Measurements from ENCODE around the gene BDH2.

Gene BDH2

DNA sequence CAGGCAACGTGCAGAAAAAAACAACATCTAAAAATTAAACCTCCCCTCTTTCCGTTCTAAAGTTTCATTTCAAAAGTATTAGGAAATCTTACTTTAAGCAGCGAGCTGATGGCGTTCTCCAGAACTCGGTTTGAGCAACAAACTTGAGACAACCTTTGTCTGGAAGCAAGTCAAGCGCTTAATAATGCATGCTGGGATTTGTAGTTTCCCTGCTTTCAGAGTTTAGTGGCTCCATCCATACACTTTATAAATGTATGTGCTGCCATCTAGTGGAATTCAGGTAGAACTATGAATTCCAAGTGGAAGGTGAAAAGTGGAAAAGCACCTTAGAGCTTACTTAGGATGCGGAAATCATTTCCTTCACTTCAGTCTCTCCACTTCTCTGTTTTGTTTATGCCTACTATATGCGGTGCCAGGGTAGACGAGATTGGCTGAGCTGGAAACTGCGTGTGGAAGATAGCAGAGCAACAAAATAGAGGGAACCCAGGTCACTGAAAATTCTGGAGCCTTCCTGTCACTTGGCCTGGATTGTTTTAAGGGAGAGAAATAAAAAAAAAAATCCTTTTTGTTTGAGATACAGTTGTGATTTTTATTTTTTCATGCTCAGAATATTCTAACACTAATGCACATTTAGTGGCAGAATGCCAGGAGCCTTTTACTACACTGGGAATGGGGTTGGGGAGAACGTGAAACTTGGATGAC lies at the start of gene BDH2:
Gene BDH2, minus strand, starts transcription at position 144 of the 702 bp plus-strand sequence. CDS start 3,580 bp downstream, outside the sequence.
- TF ChIP-seq, protein P1, sequence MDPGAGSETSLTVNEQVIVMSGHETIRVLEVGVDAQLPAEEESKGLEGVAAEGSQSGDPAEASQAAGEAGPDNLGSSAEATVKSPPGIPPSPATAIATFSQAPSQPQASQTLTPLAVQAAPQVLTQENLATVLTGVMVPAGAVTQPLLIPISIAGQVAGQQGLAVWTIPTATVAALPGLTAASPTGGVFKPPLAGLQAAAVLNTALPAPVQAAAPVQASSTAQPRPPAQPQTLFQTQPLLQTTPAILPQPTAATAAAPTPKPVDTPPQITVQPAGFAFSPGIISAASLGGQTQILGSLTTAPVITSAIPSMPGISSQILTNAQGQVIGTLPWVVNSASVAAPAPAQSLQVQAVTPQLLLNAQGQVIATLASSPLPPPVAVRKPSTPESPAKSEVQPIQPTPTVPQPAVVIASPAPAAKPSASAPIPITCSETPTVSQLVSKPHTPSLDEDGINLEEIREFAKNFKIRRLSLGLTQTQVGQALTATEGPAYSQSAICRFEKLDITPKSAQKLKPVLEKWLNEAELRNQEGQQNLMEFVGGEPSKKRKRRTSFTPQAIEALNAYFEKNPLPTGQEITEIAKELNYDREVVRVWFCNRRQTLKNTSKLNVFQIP (CRISPR knock-in tag; IDR thresholded peaks at IDR 0.05; ENCODE audit: borderline replicate concordance, low read depth) = no peak
- TF ChIP-seq ESRRG (CRISPR knock-in tag; IDR thresholded peaks at IDR 0.05) (no peak), RARB (CRISPR knock-in tag; IDR thresholded peaks at IDR 0.05) (no peak)
- ATAC-seq = peak; percentile 97

DNA sequence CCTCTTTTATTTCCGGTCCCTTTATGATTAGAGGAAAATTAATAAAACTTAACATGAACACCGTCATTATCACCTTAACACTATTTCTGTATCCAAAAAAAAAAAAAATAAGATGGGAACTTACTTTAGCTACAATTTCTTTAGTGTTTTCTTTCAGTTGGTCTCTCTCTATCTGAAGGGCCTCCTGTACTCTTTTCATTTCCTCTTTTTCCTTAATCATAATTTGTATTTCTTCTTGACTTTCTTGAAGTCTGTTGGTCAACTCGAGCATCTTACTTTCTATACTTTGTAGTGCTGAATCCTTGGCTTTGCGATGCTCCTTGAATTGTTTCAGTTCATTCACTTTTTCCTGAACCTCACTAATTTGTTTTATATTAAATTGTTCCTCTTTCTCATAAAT lies 45.3 kb upstream of the BDH2 start:
- no peak for ATAC-seq

DNA sequence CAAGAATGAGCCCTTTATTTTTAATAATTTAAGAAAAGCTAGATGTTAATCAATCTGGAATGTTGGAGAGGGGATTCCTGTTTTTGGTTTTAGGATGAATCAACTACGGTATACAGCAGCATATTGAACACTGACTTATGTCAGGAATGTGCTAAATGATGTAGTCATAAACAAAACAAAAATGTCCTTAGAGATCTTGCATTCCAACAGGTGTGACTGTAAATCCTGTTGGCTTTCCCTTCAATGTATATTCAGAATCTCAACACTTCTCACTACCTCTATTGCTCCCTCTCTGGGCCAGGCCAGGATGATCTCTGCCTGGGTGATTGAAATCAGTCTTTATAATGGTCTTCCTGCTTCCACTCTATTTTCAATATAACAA lies 37.8 kb upstream of the BDH2 start:
- no peak for TF ChIP-seq ISL1 (CRISPR knock-in tag; IDR thresholded peaks at IDR 0.05)
- ATAC-seq = peak; percentile 46; the same call in 2 of the 3 replicates

More for the DNA sequence above, 45.3 kb upstream of the BDH2 start:
- TF ChIP-seq RARB (CRISPR knock-in tag; IDR thresholded peaks at IDR 0.05) (no peak), SNAI2 (CRISPR knock-in tag; IDR thresholded peaks at IDR 0.05) (no peak), ZNF565 (CRISPR knock-in tag; conservative IDR thresholded peaks at IDR 0.05; ENCODE audit: low read depth) (no peak), ZNF70 (CRISPR knock-in tag; IDR thresholded peaks at IDR 0.05) (no peak), ZFP30 (CRISPR knock-in tag; IDR thresholded peaks at IDR 0.05) (no peak), GLIS3 (CRISPR knock-in tag; IDR thresholded peaks at IDR 0.05) (no peak), CSDC2 (CRISPR knock-in tag; IDR thresholded peaks at IDR 0.05) (no peak)
- TF ChIP-seq, protein P2, sequence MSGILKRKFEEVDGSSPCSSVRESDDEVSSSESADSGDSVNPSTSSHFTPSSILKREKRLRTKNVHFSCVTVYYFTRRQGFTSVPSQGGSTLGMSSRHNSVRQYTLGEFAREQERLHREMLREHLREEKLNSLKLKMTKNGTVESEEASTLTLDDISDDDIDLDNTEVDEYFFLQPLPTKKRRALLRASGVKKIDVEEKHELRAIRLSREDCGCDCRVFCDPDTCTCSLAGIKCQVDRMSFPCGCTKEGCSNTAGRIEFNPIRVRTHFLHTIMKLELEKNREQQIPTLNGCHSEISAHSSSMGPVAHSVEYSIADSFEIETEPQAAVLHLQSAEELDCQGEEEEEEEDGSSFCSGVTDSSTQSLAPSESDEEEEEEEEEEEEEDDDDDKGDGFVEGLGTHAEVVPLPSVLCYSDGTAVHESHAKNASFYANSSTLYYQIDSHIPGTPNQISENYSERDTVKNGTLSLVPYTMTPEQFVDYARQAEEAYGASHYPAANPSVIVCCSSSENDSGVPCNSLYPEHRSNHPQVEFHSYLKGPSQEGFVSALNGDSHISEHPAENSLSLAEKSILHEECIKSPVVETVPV (CRISPR knock-in tag; IDR thresholded peaks at IDR 0.05) = no peak
- TF ChIP-seq, protein P3, sequence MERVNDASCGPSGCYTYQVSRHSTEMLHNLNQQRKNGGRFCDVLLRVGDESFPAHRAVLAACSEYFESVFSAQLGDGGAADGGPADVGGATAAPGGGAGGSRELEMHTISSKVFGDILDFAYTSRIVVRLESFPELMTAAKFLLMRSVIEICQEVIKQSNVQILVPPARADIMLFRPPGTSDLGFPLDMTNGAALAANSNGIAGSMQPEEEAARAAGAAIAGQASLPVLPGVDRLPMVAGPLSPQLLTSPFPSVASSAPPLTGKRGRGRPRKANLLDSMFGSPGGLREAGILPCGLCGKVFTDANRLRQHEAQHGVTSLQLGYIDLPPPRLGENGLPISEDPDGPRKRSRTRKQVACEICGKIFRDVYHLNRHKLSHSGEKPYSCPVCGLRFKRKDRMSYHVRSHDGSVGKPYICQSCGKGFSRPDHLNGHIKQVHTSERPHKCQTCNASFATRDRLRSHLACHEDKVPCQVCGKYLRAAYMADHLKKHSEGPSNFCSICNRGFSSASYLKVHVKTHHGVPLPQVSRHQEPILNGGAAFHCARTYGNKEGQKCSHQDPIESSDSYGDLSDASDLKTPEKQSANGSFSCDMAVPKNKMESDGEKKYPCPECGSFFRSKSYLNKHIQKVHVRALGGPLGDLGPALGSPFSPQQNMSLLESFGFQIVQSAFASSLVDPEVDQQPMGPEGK (CRISPR knock-in tag; IDR thresholded peaks at IDR 0.05; ENCODE audit: borderline replicate concordance) = no peak
- TF ChIP-seq, protein P4, sequence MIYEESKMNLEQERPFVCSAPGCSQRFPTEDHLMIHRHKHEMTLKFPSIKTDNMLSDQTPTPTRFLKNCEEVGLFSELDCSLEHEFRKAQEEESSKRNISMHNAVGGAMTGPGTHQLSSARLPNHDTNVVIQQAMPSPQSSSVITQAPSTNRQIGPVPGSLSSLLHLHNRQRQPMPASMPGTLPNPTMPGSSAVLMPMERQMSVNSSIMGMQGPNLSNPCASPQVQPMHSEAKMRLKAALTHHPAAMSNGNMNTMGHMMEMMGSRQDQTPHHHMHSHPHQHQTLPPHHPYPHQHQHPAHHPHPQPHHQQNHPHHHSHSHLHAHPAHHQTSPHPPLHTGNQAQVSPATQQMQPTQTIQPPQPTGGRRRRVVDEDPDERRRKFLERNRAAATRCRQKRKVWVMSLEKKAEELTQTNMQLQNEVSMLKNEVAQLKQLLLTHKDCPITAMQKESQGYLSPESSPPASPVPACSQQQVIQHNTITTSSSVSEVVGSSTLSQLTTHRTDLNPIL (CRISPR knock-in tag; IDR thresholded peaks at IDR 0.05; ENCODE audit: low read depth) = no peak
- TF ChIP-seq, protein P1 (CRISPR knock-in tag; IDR thresholded peaks at IDR 0.05; ENCODE audit: borderline replicate concordance, low read depth) = no peak
- TF ChIP-seq, protein P5, sequence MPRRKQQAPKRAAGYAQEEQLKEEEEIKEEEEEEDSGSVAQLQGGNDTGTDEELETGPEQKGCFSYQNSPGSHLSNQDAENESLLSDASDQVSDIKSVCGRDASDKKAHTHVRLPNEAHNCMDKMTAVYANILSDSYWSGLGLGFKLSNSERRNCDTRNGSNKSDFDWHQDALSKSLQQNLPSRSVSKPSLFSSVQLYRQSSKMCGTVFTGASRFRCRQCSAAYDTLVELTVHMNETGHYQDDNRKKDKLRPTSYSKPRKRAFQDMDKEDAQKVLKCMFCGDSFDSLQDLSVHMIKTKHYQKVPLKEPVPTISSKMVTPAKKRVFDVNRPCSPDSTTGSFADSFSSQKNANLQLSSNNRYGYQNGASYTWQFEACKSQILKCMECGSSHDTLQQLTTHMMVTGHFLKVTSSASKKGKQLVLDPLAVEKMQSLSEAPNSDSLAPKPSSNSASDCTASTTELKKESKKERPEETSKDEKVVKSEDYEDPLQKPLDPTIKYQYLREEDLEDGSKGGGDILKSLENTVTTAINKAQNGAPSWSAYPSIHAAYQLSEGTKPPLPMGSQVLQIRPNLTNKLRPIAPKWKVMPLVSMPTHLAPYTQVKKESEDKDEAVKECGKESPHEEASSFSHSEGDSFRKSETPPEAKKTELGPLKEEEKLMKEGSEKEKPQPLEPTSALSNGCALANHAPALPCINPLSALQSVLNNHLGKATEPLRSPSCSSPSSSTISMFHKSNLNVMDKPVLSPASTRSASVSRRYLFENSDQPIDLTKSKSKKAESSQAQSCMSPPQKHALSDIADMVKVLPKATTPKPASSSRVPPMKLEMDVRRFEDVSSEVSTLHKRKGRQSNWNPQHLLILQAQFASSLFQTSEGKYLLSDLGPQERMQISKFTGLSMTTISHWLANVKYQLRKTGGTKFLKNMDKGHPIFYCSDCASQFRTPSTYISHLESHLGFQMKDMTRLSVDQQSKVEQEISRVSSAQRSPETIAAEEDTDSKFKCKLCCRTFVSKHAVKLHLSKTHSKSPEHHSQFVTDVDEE (CRISPR knock-in tag; IDR thresholded peaks at IDR 0.05) = no peak

DNA sequence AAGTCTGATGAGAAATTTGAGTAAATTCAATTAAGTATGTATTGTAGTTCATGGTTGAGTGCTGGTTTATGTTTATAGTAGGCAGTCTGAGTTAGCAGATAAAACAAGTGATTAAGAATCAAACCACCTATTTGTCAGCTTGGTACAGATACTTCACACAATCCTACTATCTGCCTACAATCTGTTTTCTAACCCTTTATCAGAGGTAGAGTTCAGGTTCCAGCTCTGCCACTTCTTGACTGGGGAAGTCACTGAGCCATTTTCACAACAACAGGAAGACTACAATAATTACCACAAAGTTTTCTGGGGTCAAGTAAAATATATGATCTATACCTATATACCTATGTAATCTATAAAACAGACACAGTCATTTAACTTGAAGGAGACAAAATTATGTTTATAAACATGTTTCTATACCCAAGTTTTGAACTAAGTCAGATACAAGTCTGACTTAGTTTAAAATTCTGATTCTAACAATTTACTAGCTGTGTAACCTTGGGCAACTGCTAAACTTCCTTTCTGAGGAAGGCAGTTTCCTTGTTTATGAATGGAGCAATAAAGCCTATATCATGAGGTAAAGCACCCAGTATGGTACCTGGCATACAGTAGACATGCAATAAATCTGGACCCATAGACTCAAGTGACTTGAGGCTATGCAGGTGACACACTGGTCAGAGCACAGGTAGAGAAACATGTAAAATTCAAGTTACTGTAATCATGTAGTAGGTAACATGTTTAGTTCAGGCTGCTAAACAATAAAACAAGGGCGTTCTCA lies 37.2 kb upstream of the BDH2 start:
- no peak for ATAC-seq
- TF ChIP-seq, protein P1 (CRISPR knock-in tag; IDR thresholded peaks at IDR 0.05; ENCODE audit: borderline replicate concordance, low read depth) = no peak
- TF ChIP-seq TCF4 (CRISPR knock-in tag; IDR thresholded peaks at IDR 0.05; ENCODE audit: borderline replicate concordance) = no peak
- no peak for TF ChIP-seq ZFP3 (CRISPR knock-in tag; IDR thresholded peaks at IDR 0.05)
- no peak for TF ChIP-seq OSR1 (CRISPR knock-in tag; IDR thresholded peaks at IDR 0.05)

All from SK-N-SH treated with all-trans-retinoic acid at 6 μM for 48 hours (cell line).